GM21360 (cell line): ENCODE results near the gene SNAI3.
"Not testable (repeated sequence)": the region's sequence is repeated elsewhere in the genome, so short reads cannot be mapped to it uniquely, and the experiment has no call there.

Experiments used
- ATAC-seq: cut with Tn5 transposase; IDR thresholded peaks from one replicate; pipeline ENCODE4 v1.9.1; 2021; ENCODE audit warnings: mild to moderate bottlenecking, moderate library complexity; ENCODE audit not compliant: unreplicated experiment

SNAI3 gene

DNA sequence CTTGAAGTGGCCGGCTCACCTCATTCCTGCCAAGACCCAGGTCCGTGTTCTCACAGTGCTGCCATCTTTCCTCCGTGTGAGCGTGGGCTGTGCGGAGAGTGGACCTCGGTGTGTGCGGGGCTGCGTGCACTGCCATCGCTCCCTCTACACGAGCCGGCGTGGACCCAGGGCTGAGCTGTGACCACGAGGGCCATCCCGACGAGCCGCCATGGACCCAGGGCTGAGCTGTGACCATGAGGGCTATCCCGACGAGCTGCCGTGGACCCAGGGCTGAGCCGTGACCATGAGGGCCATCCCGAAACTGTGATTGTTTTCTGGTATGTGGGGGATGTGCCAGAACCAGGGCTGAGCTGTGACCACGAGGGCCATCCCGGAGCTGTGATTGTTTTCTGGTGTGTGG lies 14.5 kb downstream of the SNAI3 start:
- ATAC-seq, result no peak

DNA sequence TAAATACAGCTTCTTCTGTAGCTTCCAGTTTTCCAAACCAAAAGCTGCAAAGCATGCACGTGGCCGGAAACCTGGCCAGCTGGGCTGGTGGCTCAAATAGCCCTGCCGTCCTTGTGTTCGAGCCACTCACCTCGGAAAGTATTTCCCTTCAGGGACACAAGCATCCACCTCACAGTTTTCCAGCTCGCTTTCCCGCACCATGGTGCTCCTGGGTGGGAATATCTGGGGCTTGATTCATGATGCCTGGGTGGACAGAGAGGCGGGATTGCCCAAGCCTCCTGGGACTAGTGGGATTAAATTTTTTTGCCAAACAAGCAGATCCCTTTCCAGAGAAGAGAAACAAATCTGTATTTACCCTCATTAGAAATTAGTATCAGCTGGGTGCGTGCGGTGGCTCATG lies 16.3 kb downstream of the SNAI3 start:
- ATAC-seq, result no peak

DNA sequence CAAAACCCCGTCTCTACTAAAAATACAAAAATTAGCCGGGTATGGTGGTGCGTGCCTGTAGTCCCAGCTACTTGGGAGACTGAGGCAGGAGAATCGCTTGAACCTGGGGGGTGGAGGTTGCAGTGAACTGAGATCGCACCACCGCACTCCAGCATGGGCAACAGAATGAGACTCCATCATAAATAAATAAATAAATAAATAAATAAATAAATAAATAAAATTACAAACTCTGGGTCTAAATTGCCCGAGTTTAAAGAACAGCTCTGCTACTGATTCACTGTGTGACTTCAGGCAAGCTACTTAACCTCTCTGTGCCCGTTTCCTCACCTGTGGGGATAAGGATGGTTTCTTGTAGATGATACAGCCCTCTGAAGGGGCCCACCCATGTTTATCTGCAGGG lies 16.8 kb downstream of the SNAI3 start:
- not testable (repeated sequence) for ATAC-seq

GRCh38 chr16:88667461-88667860 lies 18.8 kb downstream of the SNAI3 start:
- ATAC-seq, result no peak

GRCh38 chr16:88665570-88665969 lies 20.7 kb downstream of the SNAI3 start:
- no peak for ATAC-seq

- ATAC-seq, result no peak
Observed at GRCh38 chr16:88665148-88665547, 21.2 kb downstream of the SNAI3 start.

- ATAC-seq, result peak; percentile 89
Observed at GRCh38 chr16:88662843-88663606, 23.3 kb downstream of the SNAI3 start, which contains the start of gene MVD. TSS of gene MVD (minus strand) at chr16:88663091. CDS start at chr16:88663080, 11 bp downstream.

DNA sequence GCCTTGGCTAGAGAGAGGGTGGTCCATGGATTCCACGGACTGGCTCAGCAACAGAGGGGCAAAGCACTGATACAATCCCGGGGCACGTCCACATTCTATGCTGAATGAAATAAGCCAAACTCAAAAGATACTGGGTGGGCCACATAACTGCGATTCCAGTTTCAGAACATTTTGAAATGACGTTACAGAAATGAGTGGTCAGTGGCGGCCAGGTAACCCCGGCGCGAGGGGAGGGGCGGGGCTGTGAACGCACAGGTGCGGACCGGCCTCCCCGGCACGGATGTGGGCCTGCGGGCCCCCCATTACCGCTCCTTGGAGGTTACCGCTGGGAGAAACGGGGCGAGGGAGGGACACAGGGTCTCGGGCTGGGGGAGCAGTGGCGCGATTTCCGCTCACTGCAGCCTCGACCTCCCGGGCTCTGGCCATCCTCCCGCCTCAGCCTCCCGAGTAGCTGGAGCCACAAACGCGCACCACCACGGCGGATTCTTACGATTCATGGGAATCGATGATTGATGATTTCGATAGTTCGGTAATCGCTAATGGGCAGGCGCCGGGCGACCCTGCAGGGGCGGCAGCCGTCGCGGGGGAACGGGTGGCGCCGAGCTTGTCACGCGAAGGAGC lies 24.0 kb downstream of the SNAI3 start:
- ATAC-seq, result peak; percentile 15

DNA sequence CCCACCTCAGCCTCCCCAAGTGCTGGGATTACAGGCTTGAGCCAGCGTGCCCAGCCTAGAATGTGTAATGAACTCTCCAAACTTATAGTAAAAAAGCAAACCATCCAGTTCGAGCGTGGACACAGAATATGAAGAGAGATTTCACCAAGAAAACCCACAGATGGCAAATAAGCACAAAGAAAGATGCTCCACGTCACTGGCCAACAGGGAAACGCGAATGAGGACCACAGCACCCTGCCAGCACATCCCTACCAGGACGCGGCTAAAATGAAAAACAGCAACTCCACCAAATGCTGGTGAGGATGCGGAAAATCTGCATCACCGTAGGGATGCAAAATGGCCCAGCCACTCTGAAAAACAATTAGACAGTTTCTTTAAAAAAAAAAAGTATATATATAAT lies 24.8 kb downstream of the SNAI3 start:
- ATAC-seq, result no peak

DNA sequence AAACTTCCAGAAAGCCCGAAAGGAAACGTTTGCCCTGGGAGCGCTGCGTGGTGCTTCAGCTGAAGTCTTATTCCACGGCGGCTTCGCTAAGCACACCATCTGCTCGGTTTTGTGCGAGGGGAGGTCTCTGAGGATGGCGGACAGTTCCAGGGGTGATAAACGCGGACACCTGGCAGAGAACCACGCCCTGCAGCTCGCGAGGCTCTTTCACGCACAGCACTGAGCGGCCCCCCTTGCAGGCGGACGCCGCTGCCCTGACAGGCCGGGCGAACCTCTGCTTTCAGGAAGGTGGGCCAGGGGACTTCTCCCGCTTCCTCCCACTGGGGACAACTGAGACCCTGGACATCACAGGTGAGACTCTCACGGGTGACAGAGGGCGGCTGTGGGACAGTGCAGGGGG lies 27.1 kb downstream of the SNAI3 start:
- ATAC-seq, result no peak

GRCh38 chr16:88658714-88659113 lies 27.6 kb downstream of the SNAI3 start:
- ATAC-seq, result no peak

- ATAC-seq, result no peak
Observed at GRCh38 chr16:88657371-88657770, 28.9 kb downstream of the SNAI3 start.

DNA sequence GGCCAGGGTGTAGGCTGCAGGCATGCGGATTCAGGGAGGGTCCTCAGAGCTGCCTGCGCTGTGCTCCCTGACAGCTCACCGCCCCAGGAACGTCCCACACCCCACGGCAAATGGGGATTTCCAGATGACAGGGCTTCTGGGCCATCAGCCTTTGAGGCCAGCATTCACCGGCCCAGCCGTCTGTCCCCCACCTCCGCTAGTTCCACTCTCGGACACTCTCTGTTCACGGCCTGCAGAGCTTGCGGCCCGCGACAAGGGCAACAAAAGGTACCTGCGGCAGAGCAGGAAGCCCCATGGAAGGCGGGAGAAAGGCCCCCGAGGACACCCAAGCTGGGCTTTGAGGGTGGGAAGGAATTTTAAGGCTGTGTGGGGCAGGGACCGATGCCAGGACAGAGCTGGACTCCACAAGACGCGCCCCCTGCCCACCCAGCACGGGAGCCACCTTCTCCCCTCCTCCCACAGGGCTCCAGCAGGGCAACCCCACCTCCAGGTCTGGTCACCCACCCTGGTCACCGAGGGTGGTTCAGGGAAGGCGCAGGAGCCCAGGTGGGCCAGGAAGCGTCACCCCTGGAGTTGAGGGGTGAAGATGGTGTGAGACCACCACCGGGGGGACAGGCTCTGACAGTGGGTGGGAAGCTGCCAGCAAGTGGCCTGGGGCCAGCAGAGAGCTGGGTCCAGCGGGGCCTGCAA lies 29.9 kb downstream of the SNAI3 start:
- ATAC-seq, result no peak

DNA sequence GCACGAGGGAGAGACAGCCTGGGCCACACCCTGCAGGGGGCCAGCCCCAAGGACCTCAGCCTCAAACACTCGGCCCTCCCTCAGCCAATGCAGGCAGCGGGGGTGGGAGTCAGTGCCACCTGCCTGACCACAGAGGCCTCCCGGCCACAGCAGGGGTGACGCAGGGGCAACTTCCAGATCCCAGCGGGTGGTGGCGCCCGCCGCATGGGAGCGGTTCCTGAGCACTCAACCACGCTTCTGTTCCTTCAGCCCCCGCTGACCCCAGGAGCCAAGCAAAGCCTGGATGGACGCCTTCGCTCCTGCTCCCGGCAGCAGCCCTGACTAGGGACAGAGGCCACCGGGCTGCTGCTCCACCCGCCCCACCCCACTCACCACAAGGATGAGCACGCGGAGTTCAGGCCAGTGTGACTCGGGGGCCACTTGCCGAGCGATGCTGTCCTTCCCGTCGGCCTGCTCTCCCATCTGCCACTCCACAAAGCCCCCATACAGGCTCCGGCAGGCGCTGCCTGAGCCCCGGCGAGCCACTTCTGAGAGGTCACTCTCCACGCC lies 30.5 kb downstream of the SNAI3 start:
- ATAC-seq, result no peak

- no peak for ATAC-seq
Observed at GRCh38 chr16:88655053-88655732, 31.1 kb downstream of the SNAI3 start.

- no peak for ATAC-seq
Observed at GRCh38 chr16:88654363-88655052, 31.8 kb downstream of the SNAI3 start.

- no peak for ATAC-seq
Observed at GRCh38 chr16:88653596-88654362, 32.5 kb downstream of the SNAI3 start.

DNA sequence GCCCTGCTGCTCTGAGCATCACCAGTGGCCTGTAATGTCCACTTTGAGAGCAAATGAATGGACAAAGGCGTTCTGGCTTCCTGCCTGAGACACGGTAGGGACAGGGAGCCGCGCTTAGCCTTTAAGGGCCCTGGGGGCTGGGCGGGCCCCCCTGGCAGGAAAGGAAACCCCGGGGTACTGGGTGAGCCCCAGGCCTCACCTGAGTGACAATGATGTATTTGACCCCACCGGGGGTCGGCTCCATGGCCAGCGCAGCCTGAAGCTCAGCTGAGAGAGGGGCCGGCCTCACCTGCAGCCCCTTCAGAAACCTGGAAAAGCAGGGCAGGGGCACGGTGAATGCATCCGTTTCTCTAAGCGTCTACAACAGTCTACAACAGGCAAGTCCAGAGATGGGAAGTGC lies 33.2 kb downstream of the SNAI3 start:
- no peak for ATAC-seq

- no peak for ATAC-seq
Observed at GRCh38 chr16:88652762-88653063, 33.6 kb downstream of the SNAI3 start.
